Liver (tissue), 9 donors: ENCODE measurements around the gene ERC1. TPM values are rescaled to one million over a fixed set of nuclear protein-coding genes. Genes with fewer than 3 reads are reported as not detected.
"Not testable (repeated sequence)": the region's sequence is repeated elsewhere in the genome, so short reads cannot be mapped to it uniquely, and the experiment has no call there.

Experiments used
- DNase-seq: peaks from one replicate; pipeline ENCODE4 v3.0.0-alpha.2; 2017; ENCODE audit warnings: low spot score
- H3K27ac ChIP-seq, 2 donors: one replicate each; pipeline ENCODE4 v1.7.0; 2013; ENCODE audit warnings: inconsistent platforms in 2 of 2, low read length in 2 of 2, control low read depth in 1 of 2, low read depth in 1 of 2, mild to moderate bottlenecking in 1 of 2
- H3K27me3 ChIP-seq, 4 donors: one replicate each; pipeline versions ENCODE4 v1.6.1 to v1.7.0; 2013; ENCODE audit warnings: low read length in 3 of 4, inconsistent platforms in 1 of 4, mild to moderate bottlenecking in 1 of 4, moderate library complexity in 1 of 4; ENCODE audit not compliant: control insufficient read depth in 4 of 4, insufficient read depth in 4 of 4
- H3K36me3 ChIP-seq, 4 donors: one replicate each; pipeline versions ENCODE4 v1.6.1 to v1.7.0; 2013; ENCODE audit warnings: low read length in 3 of 4, mild to moderate bottlenecking in 3 of 4, low read depth in 1 of 4, moderate library complexity in 1 of 4; ENCODE audit not compliant: control insufficient read depth in 4 of 4, insufficient read depth in 3 of 4
- H3K4me1 ChIP-seq, 4 donors: one replicate each; pipeline versions ENCODE4 v1.6.1 to v1.7.0; 2013; ENCODE audit warnings: low read length in 3 of 4, mild to moderate bottlenecking in 3 of 4, moderate library complexity in 1 of 4; ENCODE audit not compliant: control insufficient read depth in 4 of 4, insufficient read depth in 4 of 4
- H3K4me3 ChIP-seq, 3 donors: one replicate each; pipeline versions ENCODE4 v1.6.1 to v1.7.0; 2013; ENCODE audit warnings: low read length in 3 of 3, control low read depth in 1 of 3, low read depth in 1 of 3, mild to moderate bottlenecking in 1 of 3
- H3K9ac ChIP-seq, 2 donors: one replicate each; pipeline ENCODE4 v1.7.0; 2013; ENCODE audit warnings: low read length in 2 of 2, mild to moderate bottlenecking in 2 of 2, moderate library complexity in 2 of 2, control low read depth in 1 of 2, low read depth in 1 of 2
- H3K9me3 ChIP-seq, 4 donors: one replicate each; pipeline versions ENCODE4 v1.6.1 to v1.7.0; 2013; ENCODE audit warnings: low read length in 3 of 4; ENCODE audit not compliant: control insufficient read depth in 4 of 4
- CTCF ChIP-seq: fragments of 150-350 bp; IDR thresholded peaks from 2 replicates; pipeline ENCODE4 v1.5.1; 2017; ENCODE audit warnings: improper control_type of control experiment, low read depth, low read length; ENCODE audit not compliant: missing input control
- EGR1 ChIP-seq, 2 donors: IDR thresholded peaks; 2 replicates each; pipeline ENCODE4 v1.6.1; 2016 to 2018; ENCODE audit warnings: antibody characterized with exemption in 2 of 2, low read depth in 2 of 2
- FOXA1 ChIP-seq: IDR thresholded peaks from 2 replicates; pipeline ENCODE4 v1.6.1; 2016; ENCODE audit warnings: antibody characterized with exemption
- FOXA2 ChIP-seq: IDR thresholded peaks from 2 replicates; pipeline ENCODE4 v1.6.1; 2016; ENCODE audit warnings: antibody characterized with exemption
- GABPA ChIP-seq, 2 donors: IDR thresholded peaks in 1 of 2; conservative IDR thresholded peaks in 1 of 2; 2 replicates each; pipeline ENCODE4 v1.6.1; 2016; ENCODE audit warnings: antibody characterized with exemption in 2 of 2, mild to moderate bottlenecking in 1 of 2, moderate library complexity in 1 of 2
- HNF4A ChIP-seq, 2 donors: conservative IDR thresholded peaks; 2 replicates each; pipeline ENCODE4 v1.6.1; 2016; ENCODE audit warnings: antibody characterized with exemption in 2 of 2, mild to moderate bottlenecking in 2 of 2
- HNF4G ChIP-seq: IDR thresholded peaks from 2 replicates; pipeline ENCODE4 v1.6.1; 2016; ENCODE audit warnings: antibody characterized with exemption
- JUND ChIP-seq, 2 donors: IDR thresholded peaks; 2 replicates each; pipeline ENCODE4 v1.6.1; 2016; ENCODE audit warnings: antibody characterized with exemption in 2 of 2
- MAX ChIP-seq: IDR thresholded peaks from 2 replicates; pipeline ENCODE4 v1.6.1; 2016; ENCODE audit warnings: antibody characterized with exemption
- NR2F2 ChIP-seq: IDR thresholded peaks from 2 replicates; pipeline ENCODE4 v1.6.1; 2016; ENCODE audit warnings: antibody characterized with exemption
- RAD21 ChIP-seq, 2 donors: IDR thresholded peaks; 2 replicates each; pipeline ENCODE4 v1.6.1; 2016; ENCODE audit warnings: antibody characterized with exemption in 2 of 2, mild to moderate bottlenecking in 2 of 2
- REST ChIP-seq: IDR thresholded peaks from 2 replicates; pipeline ENCODE4 v1.6.1; 2016; ENCODE audit warnings: antibody characterized with exemption, mild to moderate bottlenecking
- SP1 ChIP-seq: IDR thresholded peaks from 2 replicates; pipeline ENCODE4 v1.6.1; 2018; ENCODE audit warnings: antibody characterized with exemption, mild to moderate bottlenecking
- TAF1 ChIP-seq: conservative IDR thresholded peaks from 2 replicates; pipeline ENCODE4 v1.6.1; 2016; ENCODE audit warnings: antibody characterized with exemption, mild to moderate bottlenecking
- ZBTB33 ChIP-seq: IDR thresholded peaks from 2 replicates; pipeline ENCODE4 v1.6.1; 2016; ENCODE audit warnings: antibody characterized with exemption
- WGBS: extraction: QIAGEN DNeasy Blood & Tissue Kit; methylation state at CpG from one replicate; pipeline ENCODE4 v1.1.7; 2013; 5-methylcytosine and 5-hydroxymethylcytosine counted together
- polyA plus RNA-seq, 2 donors: library from polyadenylated mRNA; stranded (reverse) in 1 of 2; unstranded in 1 of 2; fragments of 200-250 nt in 1 of 2; fragments of >200 nt in 1 of 2; fragmentation: Nextera tagmentation in 1 of 2; extraction: Ambion mirVana in 1 of 2; gene quantifications; one replicate each; pipeline versions ENCODE4 v1.2.1 to v1.2.3, GENCODE V29; 2013 to 2015
- total RNA-seq, 2 donors: library from RNA; depleted of rRNA; stranded (reverse); fragments of >200 nt; gene quantifications; one replicate each; pipeline ENCODE4 v1.2.3, GENCODE V29; 2014
- donor health status: healthy.
- donor health status: healthy.
- donor health status: healthy.
- donor health status: healthy.
- donor health status: healthy.

Gene ERC1
- total and polyA plus RNA-seq, 4 donors, result 6.2 to 50.2 (median 10.3) TPM

GRCh38 chr12:1339618-1340319 lies 348.7 kb downstream of the ERC1 start:
- H3K4me1 ChIP-seq, result peaks cover 1 to 20% (median 10%) of the 10 kb centered on the region in 4 donors

GRCh38 chr12:1341270-1341669 lies 350.2 kb downstream of the ERC1 start:
- H3K4me1 ChIP-seq, result peaks cover 1 to 20% (median 10%) of the 10 kb centered on the region in 4 donors
- not testable (repeated sequence) for H3K9ac ChIP-seq, H3K4me3 ChIP-seq, H3K27me3 ChIP-seq, H3K9me3 ChIP-seq, H3K27ac ChIP-seq, H3K36me3 ChIP-seq, DNase-seq
- 95% methylated on average over 6 of the region's 6 CpGs for WGBS

More at GRCh38 chr12:1339618-1340319, 348.7 kb downstream of the ERC1 start:
- Histone ChIP-seq H3K27ac (no peak overlapping the region), H3K4me3 (no peak overlapping the region), H3K9ac (no peak overlapping the region), H3K36me3 (peaks cover 0 to 1% (median 0%) of the 10 kb centered on the region in 4 donors), H3K9me3 (no peaks in the 10 kb centered on the region), H3K27me3 (no peaks in the 10 kb centered on the region)
- no peak for DNase-seq
- WGBS, result 95% methylated on average over 7 of the region's 7 CpGs
- no peak for TF ChIP-seq GABPA (IDR thresholded peaks at IDR 0.05 in 1 of 2, conservative IDR thresholded peaks at IDR 0.05 in 1 of 2)
- no peak for TF ChIP-seq FOXA2
- no peak for TF ChIP-seq SP1
- TF ChIP-seq MAX, result no peak
- TF ChIP-seq NR2F2, result no peak
- TF ChIP-seq HNF4G, result no peak
- TF ChIP-seq JUND (IDR thresholded peaks at IDR 0.05), result no peak
- TF ChIP-seq EGR1 (IDR thresholded peaks at IDR 0.05; ENCODE audit: low read depth in 2 of 2), result no peak
- TF ChIP-seq RAD21 (IDR thresholded peaks at IDR 0.05), result no peak
- TF ChIP-seq REST, result no peak
- TF ChIP-seq ZBTB33, result no peak

GRCh38 chr12:1343422-1343821 lies 352.4 kb downstream of the ERC1 start:
- peaks cover 4 to 11% (median 6%) of the 10 kb centered on the region in 4 donors for H3K4me1 ChIP-seq
- no peak for DNase-seq
- no peaks in the 10 kb centered on the region for H3K27me3 ChIP-seq
- no peaks in the 10 kb centered on the region for H3K36me3 ChIP-seq
- no peak overlapping the region for H3K4me3 ChIP-seq
- 95% methylated on average over 6 of the region's 6 CpGs for WGBS
- H3K9ac ChIP-seq, result no peak overlapping the region
- no peaks in the 10 kb centered on the region for H3K9me3 ChIP-seq
- no peak overlapping the region for H3K27ac ChIP-seq
- TF ChIP-seq CTCF (no peak), EGR1 (IDR thresholded peaks at IDR 0.05; ENCODE audit: low read depth in 2 of 2) (no peak), REST (no peak), TAF1 (no peak), JUND (IDR thresholded peaks at IDR 0.05) (no peak), HNF4A (conservative IDR thresholded peaks at IDR 0.05) (no peak), FOXA2 (no peak), FOXA1 (no peak), HNF4G (no peak), RAD21 (IDR thresholded peaks at IDR 0.05) (no peak)
